HEK293 (cell line): ENCODE data around the gene SENP5.

Source experiments
- CTCF ChIP-seq: fragments of 450-650 bp; formaldehyde crosslinking; IDR thresholded peaks from 2 replicates; pipeline ENCODE4 v1.5.1; 2016; ENCODE audit warnings: missing biosample characterization, missing genetic modification characterization
- ELK4 ChIP-seq: IDR thresholded peaks from 2 replicates; pipeline ENCODE4 v1.6.1; 2011; ENCODE audit warnings: mild to moderate bottlenecking, low read depth, low read length, borderline replicate concordance
- REST ChIP-seq: fragments of 450-650 bp; formaldehyde crosslinking; IDR thresholded peaks from 2 replicates; pipeline ENCODE4 v1.5.1; 2016; ENCODE audit warnings: missing biosample characterization, missing genetic modification characterization
- ZBTB17 ChIP-seq: fragments of 450-650 bp; formaldehyde crosslinking; IDR thresholded peaks from 2 replicates; pipeline ENCODE4 v1.5.1; 2016; ENCODE audit warnings: missing biosample characterization, missing genetic modification characterization
- ZNF121 ChIP-seq: fragments of 450-650 bp; formaldehyde crosslinking; IDR thresholded peaks from 2 replicates; pipeline ENCODE4 v1.5.1; 2016; ENCODE audit warnings: missing biosample characterization, missing genetic modification characterization
- ZNF133 ChIP-seq: fragments of 450-650 bp; formaldehyde crosslinking; IDR thresholded peaks from 2 replicates; pipeline ENCODE4 v1.5.1; 2016; ENCODE audit warnings: missing biosample characterization, missing genetic modification characterization
- ZNF138 ChIP-seq: fragments of 450-650 bp; formaldehyde crosslinking; IDR thresholded peaks from 2 replicates; pipeline ENCODE4 v1.5.1; 2016; ENCODE audit warnings: missing biosample characterization, missing genetic modification characterization, borderline replicate concordance
- ZNF324 ChIP-seq: fragments of 450-650 bp; formaldehyde crosslinking; IDR thresholded peaks from 2 replicates; pipeline ENCODE4 v1.5.1; 2016; ENCODE audit warnings: missing biosample characterization, missing genetic modification characterization
- ZNF350 ChIP-seq: fragments of 450-650 bp; formaldehyde crosslinking; IDR thresholded peaks from 2 replicates; pipeline ENCODE4 v1.5.0; 2017; ENCODE audit warnings: missing biosample characterization, mild to moderate bottlenecking, missing genetic modification characterization

- no peak for TF ChIP-seq CTCF (tag by site-specific recombination)
- no peak for TF ChIP-seq ZNF138 (tag by site-specific recombination)
- no peak for TF ChIP-seq ZNF324
- TF ChIP-seq ZBTB17 (tag by site-specific recombination) = no peak
- TF ChIP-seq ELK4 = no peak
- TF ChIP-seq ZNF350 = no peak
- no peak for TF ChIP-seq ZNF133 (tag by site-specific recombination)
- no peak for TF ChIP-seq ZNF121 (tag by site-specific recombination)
- TF ChIP-seq REST (tag by site-specific recombination) = no peak
Measured at GRCh38 chr3:196896229-196896628, 28.5 kb downstream of the SENP5 start.
